ENCODE data around the gene HSPG2.

HSPG2 gene

DNA sequence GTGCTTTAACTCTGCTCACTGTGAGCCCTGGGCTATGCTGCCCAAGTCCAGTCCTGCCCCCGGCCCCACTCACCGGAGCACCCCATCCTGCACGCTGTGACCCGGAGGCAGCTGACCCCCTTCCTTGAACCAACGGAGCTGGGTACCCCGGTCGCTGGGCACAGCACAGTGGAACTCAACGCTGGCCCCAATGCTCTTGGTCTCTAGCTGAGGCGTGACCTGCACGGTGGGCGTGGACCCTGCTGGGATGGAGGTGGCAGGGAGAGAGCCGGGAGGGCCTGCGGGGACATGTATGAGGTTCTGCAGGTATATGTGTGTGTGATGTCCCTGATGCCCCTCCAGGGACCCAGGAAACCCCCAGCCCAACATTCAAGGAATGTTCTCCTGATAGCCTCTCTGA is 100.4 kb downstream of the HSPG2 start:
- Histone ChIP-seq H3K4me3 (ENCODE audit: low read length in 2 of 2) (no peak overlapping the region), H3K27me3 (ENCODE audit: control insufficient read depth in 2 of 2, insufficient read depth in 2 of 2, low read length in 2 of 2) (no peaks in the 10 kb centered on the region), H3K9ac (ENCODE audit: low read depth in 1 of 2, low read length in 2 of 2) (no peak overlapping the region), H3K9me3 (ENCODE audit: control insufficient read depth in 2 of 2, low read length in 2 of 2) (no peaks in the 10 kb centered on the region), H3K27ac (ENCODE audit: low read depth in 2 of 2, low read length in 2 of 2) (no peak overlapping the region), H3K4me1 (ENCODE audit: control insufficient read depth in 2 of 2, insufficient read depth in 2 of 2, low read length in 2 of 2) (no peaks in the 10 kb centered on the region), H3K36me3 (ENCODE audit: control insufficient read depth in 2 of 2, insufficient read depth in 2 of 2, low read length in 2 of 2) (peaks cover 66 to 69% of the 10 kb centered on the region in 2 donors)

DNA sequence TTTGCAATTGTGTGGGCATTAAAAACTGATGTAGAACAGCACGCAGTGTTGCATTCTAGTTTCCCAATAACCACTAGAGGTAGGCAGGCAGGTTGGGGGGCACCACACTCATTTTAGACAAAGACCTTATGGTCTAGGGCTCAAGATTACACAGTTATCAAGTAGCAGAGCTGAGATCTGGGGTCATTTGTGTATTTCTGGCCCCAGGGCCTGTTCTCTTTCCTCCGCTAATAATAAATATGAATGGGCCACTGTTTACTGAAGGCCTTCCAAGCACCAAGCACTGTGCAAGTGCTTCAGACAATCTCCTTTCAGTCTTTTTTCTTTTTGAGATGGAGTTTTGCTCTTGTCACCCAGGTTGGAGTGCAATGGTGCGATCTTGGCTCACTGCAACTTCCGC is 101.1 kb downstream of the HSPG2 start:
- H3K36me3 ChIP-seq (ENCODE audit: control insufficient read depth in 2 of 2, insufficient read depth in 2 of 2, low read length in 2 of 2): peaks cover 62 to 66% of the 10 kb centered on the region in 2 donors
- no peaks in the 10 kb centered on the region for H3K9me3 ChIP-seq (ENCODE audit: control insufficient read depth in 2 of 2, low read length in 2 of 2)
- no peaks in the 10 kb centered on the region for H3K4me1 ChIP-seq (ENCODE audit: control insufficient read depth in 2 of 2, insufficient read depth in 2 of 2, low read length in 2 of 2)
- H3K9ac ChIP-seq (ENCODE audit: low read depth in 1 of 2, low read length in 2 of 2): no peak overlapping the region
- no peak overlapping the region for H3K4me3 ChIP-seq (ENCODE audit: low read length in 2 of 2)
- no peaks in the 10 kb centered on the region for H3K27me3 ChIP-seq (ENCODE audit: control insufficient read depth in 2 of 2, insufficient read depth in 2 of 2, low read length in 2 of 2)
- no peak overlapping the region for H3K27ac ChIP-seq (ENCODE audit: low read depth in 2 of 2, low read length in 2 of 2)

DNA sequence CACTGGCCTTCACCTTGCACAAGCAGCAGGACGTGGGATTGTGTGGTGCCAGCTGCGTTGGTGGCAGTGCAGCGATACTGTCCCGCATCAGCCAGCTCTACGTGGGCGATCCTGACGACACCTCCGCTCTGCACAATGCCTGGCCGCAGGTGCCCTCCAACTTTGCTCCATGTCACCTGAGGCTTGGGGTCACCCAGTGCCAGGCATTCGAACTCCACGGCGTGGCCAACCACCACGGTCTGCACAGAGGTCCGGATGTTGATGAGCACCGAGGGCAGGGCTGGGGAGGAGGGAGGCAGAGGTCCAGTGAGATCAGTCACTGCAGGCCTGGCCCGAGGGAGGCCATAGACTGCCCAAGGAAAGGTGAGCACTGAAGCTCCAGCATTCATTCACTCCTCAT is 102.4 kb downstream of the HSPG2 start:
- Histone ChIP-seq H3K4me3 (ENCODE audit: low read length in 2 of 2) (no peak overlapping the region), H3K4me1 (ENCODE audit: control insufficient read depth in 2 of 2, insufficient read depth in 2 of 2, low read length in 2 of 2) (no peaks in the 10 kb centered on the region), H3K27ac (ENCODE audit: low read depth in 2 of 2, low read length in 2 of 2) (no peak overlapping the region), H3K9ac (ENCODE audit: low read depth in 1 of 2, low read length in 2 of 2) (no peak overlapping the region), H3K36me3 (ENCODE audit: control insufficient read depth in 2 of 2, insufficient read depth in 2 of 2, low read length in 2 of 2) (peaks cover 59 to 67% of the 10 kb centered on the region in 2 donors), H3K27me3 (ENCODE audit: control insufficient read depth in 2 of 2, insufficient read depth in 2 of 2, low read length in 2 of 2) (no peaks in the 10 kb centered on the region), H3K9me3 (ENCODE audit: control insufficient read depth in 2 of 2, low read length in 2 of 2) (no peaks in the 10 kb centered on the region)

DNA sequence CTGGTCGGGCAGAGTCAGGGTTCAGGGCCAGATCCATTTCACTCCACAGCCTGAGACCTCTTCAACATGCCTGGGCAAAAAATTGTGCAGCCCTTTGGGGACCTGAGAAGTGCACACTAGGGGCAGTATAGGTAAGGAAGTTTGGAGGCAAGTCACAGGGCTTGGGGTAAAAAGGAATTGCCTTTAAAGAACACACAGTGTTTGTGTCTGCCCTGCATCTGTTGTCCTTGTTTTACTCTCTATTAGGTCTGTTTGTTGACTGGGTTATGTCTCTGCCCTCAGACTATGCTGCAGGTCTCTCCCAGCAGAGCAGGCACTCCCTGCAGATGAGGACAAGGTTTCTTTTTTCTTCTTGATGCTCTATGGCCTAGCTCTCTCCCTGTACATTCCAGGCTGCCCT is 103.0 kb downstream of the HSPG2 start:
- H3K9ac ChIP-seq (ENCODE audit: low read depth in 1 of 2, low read length in 2 of 2): no peak overlapping the region
- peaks cover 62 to 67% of the 10 kb centered on the region in 2 donors for H3K36me3 ChIP-seq (ENCODE audit: control insufficient read depth in 2 of 2, insufficient read depth in 2 of 2, low read length in 2 of 2)
- no peaks in the 10 kb centered on the region for H3K4me1 ChIP-seq (ENCODE audit: control insufficient read depth in 2 of 2, insufficient read depth in 2 of 2, low read length in 2 of 2)
- no peak overlapping the region for H3K4me3 ChIP-seq (ENCODE audit: low read length in 2 of 2)
- H3K9me3 ChIP-seq (ENCODE audit: control insufficient read depth in 2 of 2, low read length in 2 of 2): no peaks in the 10 kb centered on the region
- no peak overlapping the region for H3K27ac ChIP-seq (ENCODE audit: low read depth in 2 of 2, low read length in 2 of 2)
- no peaks in the 10 kb centered on the region for H3K27me3 ChIP-seq (ENCODE audit: control insufficient read depth in 2 of 2, insufficient read depth in 2 of 2, low read length in 2 of 2)

DNA sequence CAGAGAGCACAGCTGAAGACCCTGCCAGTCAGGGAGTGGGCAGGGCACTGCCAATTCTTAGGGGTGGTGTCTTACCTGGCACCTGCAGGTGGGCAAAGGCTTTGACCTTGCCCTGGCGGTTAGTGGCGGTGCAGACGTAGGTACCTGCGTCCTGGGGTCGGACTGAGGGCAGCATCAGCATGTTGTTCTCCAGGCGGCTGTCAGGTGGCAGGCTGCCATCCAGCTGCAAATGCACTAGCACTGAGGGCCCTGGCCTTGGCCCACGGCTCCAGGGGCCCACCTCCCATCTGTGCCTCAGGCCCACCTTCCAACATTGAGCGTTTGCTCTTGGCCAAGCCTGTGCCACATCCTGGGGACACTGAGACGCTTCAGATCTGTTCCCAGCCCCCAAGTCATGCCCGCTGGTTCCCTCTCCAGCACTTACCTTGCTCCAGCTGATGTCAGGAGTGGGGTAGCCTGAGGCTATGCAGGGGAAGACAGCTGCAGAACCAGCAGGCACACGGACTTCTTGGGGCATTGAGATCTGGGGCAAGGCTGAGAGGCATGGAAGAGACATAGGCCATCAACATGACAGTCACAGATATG is 103.6 kb downstream of the HSPG2 start:
- no peaks in the 10 kb centered on the region for H3K4me1 ChIP-seq (ENCODE audit: control insufficient read depth in 2 of 2, insufficient read depth in 2 of 2, low read length in 2 of 2)
- no peaks in the 10 kb centered on the region for H3K27me3 ChIP-seq (ENCODE audit: control insufficient read depth in 2 of 2, insufficient read depth in 2 of 2, low read length in 2 of 2)
- no peak overlapping the region for H3K4me3 ChIP-seq (ENCODE audit: low read length in 2 of 2)
- H3K27ac ChIP-seq (ENCODE audit: low read depth in 2 of 2, low read length in 2 of 2): no peak overlapping the region
- H3K9me3 ChIP-seq (ENCODE audit: control insufficient read depth in 2 of 2, low read length in 2 of 2): no peaks in the 10 kb centered on the region
- no peak overlapping the region for H3K9ac ChIP-seq (ENCODE audit: low read depth in 1 of 2, low read length in 2 of 2)
- H3K36me3 ChIP-seq (ENCODE audit: control insufficient read depth in 2 of 2, insufficient read depth in 2 of 2, low read length in 2 of 2): peaks cover 62 to 67% of the 10 kb centered on the region in 2 donors

DNA sequence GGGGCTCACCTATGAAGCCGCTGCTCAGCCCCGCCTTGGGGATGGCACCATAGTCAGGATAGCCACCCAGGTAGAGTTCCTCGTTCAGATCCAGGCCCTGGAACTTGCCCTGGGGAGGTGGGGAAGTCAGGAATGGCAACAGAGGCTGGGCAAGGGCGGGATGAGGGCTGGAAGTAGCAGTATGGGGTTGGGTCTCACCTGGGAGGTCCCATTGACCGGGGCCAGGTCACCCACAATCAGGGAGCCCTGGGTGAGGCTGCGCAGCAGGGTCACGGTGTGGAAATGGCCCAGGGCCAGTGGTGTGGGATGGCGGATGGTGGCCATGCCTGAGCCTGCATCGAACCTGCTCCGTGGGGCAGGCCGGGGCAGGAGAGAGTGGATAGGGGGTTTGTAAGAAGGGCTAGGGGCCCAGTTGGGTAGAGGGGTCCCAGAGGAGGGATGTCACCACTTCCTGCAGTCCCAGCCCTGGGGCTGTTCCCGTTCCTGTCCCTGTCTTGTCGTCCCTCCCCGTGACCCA is 105.6 kb downstream of the HSPG2 start:
- no peak overlapping the region for H3K4me3 ChIP-seq (ENCODE audit: low read length in 2 of 2)
- H3K9ac ChIP-seq (ENCODE audit: low read depth in 1 of 2, low read length in 2 of 2): no peak overlapping the region
- no peak overlapping the region for H3K27ac ChIP-seq (ENCODE audit: low read depth in 2 of 2, low read length in 2 of 2)
- no peaks in the 10 kb centered on the region for H3K27me3 ChIP-seq (ENCODE audit: control insufficient read depth in 2 of 2, insufficient read depth in 2 of 2, low read length in 2 of 2)
- H3K36me3 ChIP-seq (ENCODE audit: control insufficient read depth in 2 of 2, insufficient read depth in 2 of 2, low read length in 2 of 2): peaks cover 63 to 67% of the 10 kb centered on the region in 2 donors
- no peaks in the 10 kb centered on the region for H3K4me1 ChIP-seq (ENCODE audit: control insufficient read depth in 2 of 2, insufficient read depth in 2 of 2, low read length in 2 of 2)
- no peaks in the 10 kb centered on the region for H3K9me3 ChIP-seq (ENCODE audit: control insufficient read depth in 2 of 2, low read length in 2 of 2)

DNA sequence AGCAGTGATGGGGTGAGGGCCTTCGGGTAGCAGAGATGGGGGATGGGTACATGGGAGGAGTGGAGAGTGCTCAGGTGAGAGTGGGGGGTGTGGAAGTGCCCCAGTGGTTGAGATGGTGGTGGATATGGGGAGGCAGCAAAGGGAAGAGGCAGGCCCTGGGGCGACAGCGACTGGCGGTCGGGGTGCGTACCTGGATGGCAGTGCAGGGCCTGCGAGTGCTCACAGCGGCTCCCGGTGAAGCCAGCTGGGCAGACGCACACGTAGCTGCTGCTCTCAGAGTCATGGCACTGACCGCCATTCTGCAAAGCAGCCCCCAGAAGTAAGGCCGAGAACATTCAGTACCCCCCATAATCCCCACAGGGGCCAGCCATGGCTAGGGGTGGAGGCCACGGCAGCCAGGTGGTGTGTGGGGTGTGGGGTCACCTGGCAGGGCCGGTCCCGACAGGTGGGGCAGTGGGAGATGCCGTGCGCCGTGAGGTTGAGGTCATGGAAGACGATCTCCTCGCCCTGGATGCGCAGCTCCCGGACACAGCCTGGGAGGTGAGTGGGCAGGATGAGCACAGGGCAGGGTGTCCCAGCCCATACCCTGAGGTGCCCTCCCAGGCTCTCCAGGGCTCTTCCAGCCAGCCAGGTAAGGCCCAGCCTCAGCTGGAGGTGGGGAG is 106.2 kb downstream of the HSPG2 start:
- Histone ChIP-seq H3K27me3 (ENCODE audit: control insufficient read depth in 2 of 2, insufficient read depth in 2 of 2, low read length in 2 of 2) (no peaks in the 10 kb centered on the region), H3K9ac (ENCODE audit: low read depth in 1 of 2, low read length in 2 of 2) (no peak overlapping the region), H3K27ac (ENCODE audit: low read depth in 2 of 2, low read length in 2 of 2) (no peak overlapping the region), H3K36me3 (ENCODE audit: control insufficient read depth in 2 of 2, insufficient read depth in 2 of 2, low read length in 2 of 2) (peaks cover 63 to 66% of the 10 kb centered on the region in 2 donors), H3K4me1 (ENCODE audit: control insufficient read depth in 2 of 2, insufficient read depth in 2 of 2, low read length in 2 of 2) (no peaks in the 10 kb centered on the region), H3K9me3 (ENCODE audit: control insufficient read depth in 2 of 2, low read length in 2 of 2) (no peaks in the 10 kb centered on the region), H3K4me3 (ENCODE audit: low read length in 2 of 2) (no peak overlapping the region)

DNA sequence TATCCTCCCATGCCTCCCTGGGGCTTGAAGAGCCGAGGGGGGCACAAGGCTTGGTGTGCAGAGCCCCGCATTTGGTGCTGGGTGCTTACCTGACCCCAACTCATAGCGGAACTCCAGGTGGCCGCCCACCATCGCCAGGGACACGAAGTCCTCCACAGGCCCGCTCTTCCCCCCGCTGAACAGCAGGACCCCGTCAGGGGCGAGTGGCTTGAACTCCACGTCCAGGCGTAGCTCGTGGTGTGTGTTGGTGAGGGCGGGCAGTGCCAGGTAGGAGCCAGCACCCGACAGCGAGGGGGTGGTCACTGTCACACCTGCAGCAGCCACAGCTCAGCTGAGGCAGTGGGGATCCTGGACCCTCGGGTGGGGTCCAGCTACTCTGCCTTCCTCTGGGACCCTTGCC is 107.8 kb downstream of the HSPG2 start:
- H3K27ac ChIP-seq (ENCODE audit: low read depth in 2 of 2, low read length in 2 of 2): no peak overlapping the region
- H3K4me1 ChIP-seq (ENCODE audit: control insufficient read depth in 2 of 2, insufficient read depth in 2 of 2, low read length in 2 of 2): no peaks in the 10 kb centered on the region
- H3K36me3 ChIP-seq (ENCODE audit: control insufficient read depth in 2 of 2, insufficient read depth in 2 of 2, low read length in 2 of 2): peaks cover 54 to 62% of the 10 kb centered on the region in 2 donors
- H3K4me3 ChIP-seq (ENCODE audit: low read length in 2 of 2): no peak overlapping the region
- no peaks in the 10 kb centered on the region for H3K9me3 ChIP-seq (ENCODE audit: control insufficient read depth in 2 of 2, low read length in 2 of 2)
- H3K9ac ChIP-seq (ENCODE audit: low read depth in 1 of 2, low read length in 2 of 2): no peak overlapping the region
- H3K27me3 ChIP-seq (ENCODE audit: control insufficient read depth in 2 of 2, insufficient read depth in 2 of 2, low read length in 2 of 2): no peaks in the 10 kb centered on the region

DNA sequence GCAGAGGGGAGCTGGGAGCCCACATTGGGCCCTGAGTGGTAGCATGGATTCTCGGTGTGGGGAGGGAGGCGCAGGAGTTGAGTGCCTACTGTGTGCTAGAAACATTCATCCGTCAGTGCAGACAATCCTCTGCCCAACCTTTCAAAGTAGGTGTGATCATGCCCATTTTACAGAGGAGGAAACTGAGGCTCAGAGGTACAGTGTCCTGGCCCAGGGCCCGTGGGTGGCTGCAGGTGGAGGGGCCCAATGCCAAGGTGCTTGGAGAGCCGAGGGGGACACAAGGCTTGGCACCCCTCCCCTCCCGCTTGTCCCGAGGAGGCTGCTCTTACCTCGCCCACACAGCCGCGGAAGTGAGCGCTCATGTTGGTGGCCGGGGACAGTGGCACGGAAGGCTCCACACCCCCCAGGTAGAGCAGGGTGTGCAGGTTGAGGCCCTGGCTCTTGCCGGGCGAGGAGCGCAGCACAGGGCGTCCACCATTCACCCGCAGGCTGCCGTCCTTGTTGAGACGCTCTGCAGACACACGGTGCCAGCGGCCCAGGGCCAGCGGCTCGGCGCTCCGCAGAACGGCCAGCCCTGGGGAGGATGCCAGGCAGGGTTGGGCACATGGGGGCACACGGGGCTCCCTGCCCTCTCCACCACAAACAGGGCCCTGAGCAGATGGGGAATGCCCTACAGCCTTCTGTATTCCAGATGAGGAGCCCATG is 108.5 kb downstream of the HSPG2 start:
- H3K36me3 ChIP-seq (ENCODE audit: control insufficient read depth in 2 of 2, insufficient read depth in 2 of 2, low read length in 2 of 2): peaks cover 48 to 57% of the 10 kb centered on the region in 2 donors

DNA sequence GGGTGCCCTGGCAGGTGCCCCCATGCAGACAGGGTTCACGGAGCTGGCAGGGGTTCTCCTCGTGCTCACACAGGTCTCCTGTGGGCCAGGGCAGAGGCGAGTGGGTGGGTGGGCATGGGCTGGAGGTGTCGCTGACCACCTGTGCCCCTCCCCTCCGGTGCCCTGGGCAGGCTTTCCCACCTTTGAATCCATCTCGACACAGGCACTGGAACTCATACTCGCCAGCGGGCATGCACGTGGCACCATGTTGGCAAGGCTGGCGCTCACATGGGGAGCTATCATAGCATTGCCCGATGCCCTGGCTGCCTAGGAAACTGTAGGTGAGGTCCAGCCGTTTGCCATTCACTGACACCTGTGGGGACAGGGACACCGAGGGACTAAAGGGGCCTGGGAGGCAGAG is 109.0 kb downstream of the HSPG2 start:
- Histone ChIP-seq H3K4me3 (ENCODE audit: low read length in 2 of 2) (no peak overlapping the region), H3K36me3 (ENCODE audit: control insufficient read depth in 2 of 2, insufficient read depth in 2 of 2, low read length in 2 of 2) (peaks cover 42 to 51% of the 10 kb centered on the region in 2 donors), H3K9ac (ENCODE audit: low read depth in 1 of 2, low read length in 2 of 2) (no peak overlapping the region), H3K27ac (ENCODE audit: low read depth in 2 of 2, low read length in 2 of 2) (no peak overlapping the region), H3K4me1 (ENCODE audit: control insufficient read depth in 2 of 2, insufficient read depth in 2 of 2, low read length in 2 of 2) (no peaks in the 10 kb centered on the region), H3K9me3 (ENCODE audit: control insufficient read depth in 2 of 2, low read length in 2 of 2) (no peaks in the 10 kb centered on the region), H3K27me3 (ENCODE audit: control insufficient read depth in 2 of 2, insufficient read depth in 2 of 2, low read length in 2 of 2) (no peaks in the 10 kb centered on the region)

More for the DNA sequence above, 108.5 kb downstream of the HSPG2 start:
- Histone ChIP-seq H3K9ac (ENCODE audit: low read depth in 1 of 2, low read length in 2 of 2) (no peak overlapping the region), H3K27me3 (ENCODE audit: control insufficient read depth in 2 of 2, insufficient read depth in 2 of 2, low read length in 2 of 2) (no peaks in the 10 kb centered on the region), H3K4me1 (ENCODE audit: control insufficient read depth in 2 of 2, insufficient read depth in 2 of 2, low read length in 2 of 2) (no peaks in the 10 kb centered on the region), H3K9me3 (ENCODE audit: control insufficient read depth in 2 of 2, low read length in 2 of 2) (no peaks in the 10 kb centered on the region), H3K4me3 (ENCODE audit: low read length in 2 of 2) (no peak overlapping the region), H3K27ac (ENCODE audit: low read depth in 2 of 2, low read length in 2 of 2) (no peak overlapping the region)

All from mucosa of rectum (tissue), 2 donors.